ENCODE results near the gene GMDS. TPM values are rescaled to one million over a fixed set of nuclear protein-coding genes. Genes with fewer than 3 reads are reported as not detected.

The GMDS gene
- total RNA-seq, 4 donors from 2014 or later, result 9.5 to 32.8 (median 22.4) TPM

- H3K9me3 ChIP-seq, result no peaks in the 10 kb centered on the region
- H3K27me3 ChIP-seq, result no peaks in the 10 kb centered on the region
- H3K27ac ChIP-seq, result no peak overlapping the region
- no peak overlapping the region for H3K4me3 ChIP-seq (replicated peaks in 1 of 3)
- intact Hi-C loops (cut with DNase I), result loop anchor here (10.0 kb wide), 1 partner anchor 864 kb away; no protein-coding TSS in a partner anchor
- no peak for DNase-seq
- peaks cover 0 to 5% of the 10 kb centered on the region in 2 donors for H3K4me1 ChIP-seq
- 92 to 94% methylated on average over 5 of the region's 5 CpGs for WGBS, 2 donors
- TF ChIP-seq CTCF (IDR thresholded peaks at IDR 0.05) (no peak), POLR2A (IDR thresholded peaks at IDR 0.05) (no peak)
- H3K36me3 ChIP-seq, result no peaks in the 10 kb centered on the region
Measured at GRCh38 chr6:1591243-1591642, 654.2 kb downstream of the GMDS start.

DNA sequence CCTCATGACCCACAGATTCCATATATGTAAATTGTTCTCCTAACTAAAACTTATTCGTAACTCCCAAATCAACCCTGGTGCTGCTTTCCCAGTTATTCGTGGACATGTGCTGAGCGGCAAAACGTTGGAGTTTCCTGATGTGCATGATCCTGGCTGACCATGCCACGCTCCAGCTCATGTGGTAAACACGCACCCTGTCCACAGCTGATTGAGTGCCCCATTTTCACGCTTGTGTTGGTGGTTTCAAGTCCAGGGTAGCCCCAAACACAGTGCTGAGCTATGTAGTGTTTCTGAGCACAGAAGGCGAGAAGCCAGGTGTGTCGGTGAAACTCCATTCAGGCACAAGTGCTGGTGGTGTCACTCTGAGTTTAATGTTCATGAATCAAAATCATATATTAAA is 654.8 kb downstream of the GMDS start:
- no peaks in the 10 kb centered on the region for H3K4me1 ChIP-seq
- H3K4me3 ChIP-seq (replicated peaks in 1 of 3), result no peak overlapping the region
- no peak for DNase-seq
- WGBS, 2 donors, result 88 to 90% methylated on average over 9 of the region's 9 CpGs
- no peak overlapping the region for H3K27ac ChIP-seq
- no peaks in the 10 kb centered on the region for H3K36me3 ChIP-seq
- no peaks in the 10 kb centered on the region for H3K9me3 ChIP-seq
- TF ChIP-seq CTCF (IDR thresholded peaks at IDR 0.05) (no peak), POLR2A (IDR thresholded peaks at IDR 0.05) (no peak)
- H3K27me3 ChIP-seq, result no peaks in the 10 kb centered on the region
- intact Hi-C loops (cut with DNase I), result loop anchor here (10.0 kb wide), 1 partner anchor 864 kb away; no protein-coding TSS in a partner anchor

GRCh38 chr6:1589208-1589607 is 656.2 kb downstream of the GMDS start:
- no peaks in the 10 kb centered on the region for H3K27me3 ChIP-seq
- intact Hi-C loops (cut with DNase I), result no loop called here
- WGBS, 2 donors, result 79 to 81% methylated on average over 6 of the region's 6 CpGs
- no peak overlapping the region for H3K27ac ChIP-seq
- no peaks in the 10 kb centered on the region for H3K9me3 ChIP-seq
- no peak for DNase-seq
- H3K4me3 ChIP-seq (replicated peaks in 1 of 3), result no peak overlapping the region
- no peaks in the 10 kb centered on the region for H3K36me3 ChIP-seq
- no peaks in the 10 kb centered on the region for H3K4me1 ChIP-seq
- TF ChIP-seq CTCF (IDR thresholded peaks at IDR 0.05) (no peak), POLR2A (IDR thresholded peaks at IDR 0.05) (no peak)

DNA sequence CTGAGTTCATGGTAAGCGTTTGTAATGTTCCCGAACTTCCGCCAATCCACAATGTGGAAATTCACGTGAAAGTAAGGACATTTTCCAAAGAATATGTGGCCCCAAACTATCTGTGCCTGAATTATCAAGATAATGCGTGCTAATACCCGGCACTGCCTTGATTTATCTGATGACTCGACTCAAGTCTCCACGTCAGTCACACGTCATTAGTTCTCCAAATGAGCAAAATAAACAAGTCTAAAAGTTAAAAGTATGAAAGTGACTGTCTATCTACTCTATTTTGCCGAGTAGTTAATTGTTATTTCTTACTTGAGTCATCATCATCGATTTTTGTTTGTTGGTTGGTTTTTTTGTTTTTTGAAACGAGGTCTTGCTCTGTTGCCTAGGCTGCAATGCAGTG is 657.4 kb downstream of the GMDS start:
- 92 to 94% methylated on average over 12 of the region's 12 CpGs for WGBS, 2 donors
- TF ChIP-seq CTCF (IDR thresholded peaks at IDR 0.05) (no peak), POLR2A (IDR thresholded peaks at IDR 0.05) (no peak)
- H3K9me3 ChIP-seq, result no peaks in the 10 kb centered on the region
- H3K4me3 ChIP-seq (replicated peaks in 1 of 3), result no peak overlapping the region
- no peak for DNase-seq
- no peaks in the 10 kb centered on the region for H3K36me3 ChIP-seq
- H3K4me1 ChIP-seq, result no peaks in the 10 kb centered on the region
- H3K27me3 ChIP-seq, result no peaks in the 10 kb centered on the region
- intact Hi-C loops (cut with DNase I), result no loop called here
- no peak overlapping the region for H3K27ac ChIP-seq

DNA sequence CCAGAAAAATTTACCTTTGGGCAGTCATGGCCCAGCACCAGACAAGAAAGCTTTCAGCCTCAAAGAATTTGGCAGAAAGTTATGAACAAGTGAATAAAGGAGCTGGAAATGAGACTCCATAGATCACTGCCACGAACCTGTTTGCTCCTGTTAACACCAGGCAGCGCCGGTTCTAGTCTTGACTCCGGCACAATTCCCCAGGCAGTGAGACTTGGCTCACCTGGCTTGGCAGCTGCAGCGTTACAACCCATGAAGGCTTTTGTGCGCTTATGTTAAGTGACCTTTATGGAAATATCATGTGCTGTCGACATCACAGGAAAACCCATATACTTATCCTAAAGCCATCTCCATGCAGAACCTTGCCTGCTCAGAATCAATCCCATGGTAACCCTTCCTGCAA is 657.9 kb downstream of the GMDS start:
- 83 to 85% methylated on average over 7 of the region's 7 CpGs for WGBS, 2 donors
- no peaks in the 10 kb centered on the region for H3K36me3 ChIP-seq
- no peaks in the 10 kb centered on the region for H3K27me3 ChIP-seq
- TF ChIP-seq CTCF (IDR thresholded peaks at IDR 0.05) (no peak), POLR2A (IDR thresholded peaks at IDR 0.05) (no peak)
- no peaks in the 10 kb centered on the region for H3K9me3 ChIP-seq
- no peak for DNase-seq
- no peaks in the 10 kb centered on the region for H3K4me1 ChIP-seq
- intact Hi-C loops (cut with DNase I), result no loop called here
- H3K4me3 ChIP-seq (replicated peaks in 1 of 3), result no peak overlapping the region
- H3K27ac ChIP-seq, result no peak overlapping the region
